Kidney epithelial cell (primary cell): ENCODE results near the gene CSN1S1. TPM values are rescaled to one million over a fixed set of nuclear protein-coding genes. Genes with fewer than 3 reads are reported as not detected.

Experiments
- DNase-seq: peaks from one replicate; pipeline ENCODE4 v3.0.0-alpha.2; 2010; ENCODE audit warnings: low read depth
- H3K27me3 ChIP-seq: 2 replicates; pipeline ENCODE4 v1.6.0; 2011; ENCODE audit warnings: low read length; ENCODE audit not compliant: control insufficient read depth, insufficient read depth
- H3K36me3 ChIP-seq: 2 replicates; pipeline ENCODE4 v1.5.1; 2011; ENCODE audit warnings: low read length; ENCODE audit not compliant: control insufficient read depth, insufficient read depth
- H3K4me3 ChIP-seq: 2 replicates; pipeline ENCODE4 v1.5.1; 2011; ENCODE audit warnings: low read depth, mild to moderate bottlenecking, control low read depth, low read length
- CTCF ChIP-seq: IDR thresholded peaks from 2 replicates; pipeline ENCODE4 v1.5.1; 2011; ENCODE audit warnings: mild to moderate bottlenecking, moderate library complexity, low read length, control low read depth, inconsistent platforms; ENCODE audit not compliant: insufficient read depth, poor library complexity, severe bottlenecking
- total RNA-seq: library from RNA; depleted of rRNA; stranded (reverse); fragments of >200 nt; gene quantifications from 2 replicates; pipeline ENCODE4 v1.2.3, GENCODE V29; 2015

The CSN1S1 gene
- total RNA-seq, 1 donor from 2014 or later = not detected

- no peaks in the 10 kb centered on the region for H3K36me3 ChIP-seq
- no peak for DNase-seq
Observed at GRCh38 chr4:69995526-69996016, 64.7 kb downstream of the CSN1S1 start, which contains the start of gene STATH. STATH (plus strand) TSS chr4:69995966; CDS start chr4:69998438, 2,472 bp downstream.

More at GRCh38 chr4:69995526-69996016, 64.7 kb downstream of the CSN1S1 start, which contains the start of gene STATH:
- Histone ChIP-seq H3K27me3 (no peaks in the 10 kb centered on the region), H3K4me3 (no peak within 1 kb of the TSS)
- no peak for TF ChIP-seq CTCF

Other genes starting within 250 kb of the CSN1S1 start
- gene SULT1B1, start 170.4 kb upstream of the CSN1S1 start, total RNA-seq = not detected in 2 replicates
- not detected in 2 replicates for gene SULT1E1, start 70.9 kb upstream of the CSN1S1 start, total RNA-seq
- gene CSN2, start 34.7 kb downstream of the CSN1S1 start, total RNA-seq = not detected in 2 replicates
- not detected in 2 replicates for gene STATH, start 64.9 kb downstream of the CSN1S1 start, total RNA-seq
- gene HTN3, start 97.4 kb downstream of the CSN1S1 start, total RNA-seq = not detected in 2 replicates
- gene HTN1, start 119.4 kb downstream of the CSN1S1 start, total RNA-seq = not detected in 2 replicates
- not detected in 2 replicates for gene PRR27, start 223.2 kb downstream of the CSN1S1 start, total RNA-seq